GM12873 (cell line): Measurements from ENCODE around the gene ABCC1.

Experiments used
- TF ChIP-seq, protein P1 (sequence below): IDR thresholded peaks from 2 replicates; pipeline ENCODE4 v1.5.1; 2012; ENCODE audit warnings: low read depth, mild to moderate bottlenecking, moderate library complexity, low read length, control low read depth; ENCODE audit not compliant: insufficient read depth; ENCODE audit errors: missing control alignments

ABCC1 gene

DNA sequence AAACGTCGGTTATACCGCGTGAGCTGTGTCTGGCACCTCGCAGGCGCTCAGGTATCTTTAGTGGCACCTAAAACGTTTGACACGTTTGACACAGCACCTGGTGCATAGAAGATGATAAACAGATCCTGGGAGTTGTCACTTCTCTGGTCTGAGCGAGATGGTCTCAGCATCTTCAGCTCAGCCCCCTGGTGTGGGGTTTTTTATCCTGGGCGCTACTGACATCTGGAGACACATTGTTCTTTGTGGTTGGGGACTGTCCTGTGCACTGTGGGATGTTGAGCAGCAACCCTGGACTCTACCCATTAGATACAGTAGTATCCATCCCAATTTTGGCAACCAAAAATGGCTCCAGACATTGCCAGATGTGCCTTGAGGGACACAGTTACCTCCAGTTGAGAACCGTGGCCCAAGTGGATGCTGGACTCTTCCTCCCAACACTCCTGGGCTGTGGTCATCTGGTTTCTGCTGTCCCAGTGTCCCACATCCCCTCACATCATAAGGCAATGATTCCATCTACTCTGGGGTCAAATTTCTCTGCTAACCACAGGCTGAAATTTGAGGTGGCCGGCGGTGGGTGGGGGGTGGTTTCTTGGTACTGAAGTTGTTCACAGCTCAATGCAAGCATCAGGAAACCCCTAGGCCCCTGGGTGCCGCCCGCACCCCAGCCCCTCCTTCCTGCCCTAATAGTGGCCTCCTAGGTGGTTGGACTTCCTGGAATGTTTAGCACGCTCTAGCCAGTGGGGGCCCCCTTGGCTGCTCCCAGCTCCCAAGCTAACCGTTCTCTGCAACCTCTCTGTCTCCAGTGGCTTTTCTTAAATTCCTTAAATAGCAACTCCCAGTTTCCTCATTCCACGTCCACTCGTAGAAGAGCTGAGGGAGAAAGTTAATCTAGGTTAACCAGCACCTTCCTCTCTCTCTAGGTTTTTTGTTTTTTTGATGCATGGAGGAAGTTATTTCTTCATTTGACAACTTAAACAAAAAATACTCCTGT lies 124.8 kb downstream of the ABCC1 start:
- TF ChIP-seq, protein P1, sequence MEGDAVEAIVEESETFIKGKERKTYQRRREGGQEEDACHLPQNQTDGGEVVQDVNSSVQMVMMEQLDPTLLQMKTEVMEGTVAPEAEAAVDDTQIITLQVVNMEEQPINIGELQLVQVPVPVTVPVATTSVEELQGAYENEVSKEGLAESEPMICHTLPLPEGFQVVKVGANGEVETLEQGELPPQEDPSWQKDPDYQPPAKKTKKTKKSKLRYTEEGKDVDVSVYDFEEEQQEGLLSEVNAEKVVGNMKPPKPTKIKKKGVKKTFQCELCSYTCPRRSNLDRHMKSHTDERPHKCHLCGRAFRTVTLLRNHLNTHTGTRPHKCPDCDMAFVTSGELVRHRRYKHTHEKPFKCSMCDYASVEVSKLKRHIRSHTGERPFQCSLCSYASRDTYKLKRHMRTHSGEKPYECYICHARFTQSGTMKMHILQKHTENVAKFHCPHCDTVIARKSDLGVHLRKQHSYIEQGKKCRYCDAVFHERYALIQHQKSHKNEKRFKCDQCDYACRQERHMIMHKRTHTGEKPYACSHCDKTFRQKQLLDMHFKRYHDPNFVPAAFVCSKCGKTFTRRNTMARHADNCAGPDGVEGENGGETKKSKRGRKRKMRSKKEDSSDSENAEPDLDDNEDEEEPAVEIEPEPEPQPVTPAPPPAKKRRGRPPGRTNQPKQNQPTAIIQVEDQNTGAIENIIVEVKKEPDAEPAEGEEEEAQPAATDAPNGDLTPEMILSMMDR, result no peak

DNA sequence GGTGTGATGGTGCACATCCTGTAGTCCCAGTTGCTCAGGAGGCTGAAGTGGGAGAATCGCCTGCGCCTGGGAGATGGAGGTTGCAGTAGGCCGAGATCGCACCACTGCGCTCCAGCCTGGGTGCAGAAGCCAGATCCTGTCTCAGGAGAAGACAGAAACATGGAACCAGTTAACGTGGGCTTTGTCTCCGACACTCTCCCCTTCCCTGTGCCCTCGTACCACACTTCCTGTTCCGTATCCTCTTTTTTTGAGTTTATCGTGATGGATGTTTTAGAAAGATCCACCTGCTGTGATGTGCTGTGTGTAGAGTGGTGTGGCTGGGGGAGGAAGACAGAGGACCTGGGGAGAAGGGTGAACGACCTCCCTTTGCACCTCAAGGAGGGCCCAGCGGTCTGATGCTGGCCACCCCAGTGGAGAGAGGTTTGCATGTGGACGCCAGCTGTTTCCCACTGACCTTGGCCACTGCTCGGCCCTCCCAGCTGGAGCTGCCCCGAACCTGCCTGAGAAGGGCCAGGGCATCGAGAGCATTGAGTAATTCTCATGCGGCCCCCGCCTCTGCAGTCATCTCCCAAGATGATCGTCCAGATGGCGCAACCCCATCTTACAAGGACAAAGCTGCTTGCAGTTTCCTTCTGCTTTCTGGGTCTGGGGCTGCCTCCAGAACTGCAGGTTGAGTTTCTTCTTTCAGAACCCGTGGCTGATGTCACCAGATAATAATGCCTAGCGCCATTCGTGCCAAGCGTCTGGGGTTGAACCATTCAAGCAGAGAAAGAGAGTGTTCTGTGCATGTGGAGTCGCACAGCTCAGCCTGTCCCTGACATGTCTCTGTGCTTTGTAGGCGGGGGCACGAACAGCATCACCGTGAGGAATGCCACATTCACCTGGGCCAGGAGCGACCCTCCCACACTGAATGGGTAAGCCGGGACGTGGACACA lies 126.3 kb downstream of the ABCC1 start:
- TF ChIP-seq, protein P1, result no peak

DNA sequence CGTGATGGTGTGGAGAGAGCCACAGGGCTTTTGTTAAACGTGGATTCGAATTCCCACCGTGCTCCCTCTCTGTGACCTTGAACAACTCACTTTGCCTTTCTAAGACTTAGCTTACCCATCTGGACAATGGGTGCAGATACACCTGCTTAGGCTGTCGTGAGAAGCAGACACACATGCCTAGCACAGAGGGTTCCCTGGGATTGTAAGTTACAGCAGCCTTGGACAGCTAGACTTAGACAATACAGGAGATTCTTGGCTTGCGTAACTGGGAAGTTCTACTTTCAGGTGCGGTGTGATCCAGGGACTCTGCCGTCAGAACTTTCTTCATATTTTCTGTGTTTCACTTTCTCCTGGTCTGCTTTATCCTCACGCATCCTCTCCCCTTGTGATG lies 127.0 kb downstream of the ABCC1 start:
- TF ChIP-seq, protein P1, result no peak

DNA sequence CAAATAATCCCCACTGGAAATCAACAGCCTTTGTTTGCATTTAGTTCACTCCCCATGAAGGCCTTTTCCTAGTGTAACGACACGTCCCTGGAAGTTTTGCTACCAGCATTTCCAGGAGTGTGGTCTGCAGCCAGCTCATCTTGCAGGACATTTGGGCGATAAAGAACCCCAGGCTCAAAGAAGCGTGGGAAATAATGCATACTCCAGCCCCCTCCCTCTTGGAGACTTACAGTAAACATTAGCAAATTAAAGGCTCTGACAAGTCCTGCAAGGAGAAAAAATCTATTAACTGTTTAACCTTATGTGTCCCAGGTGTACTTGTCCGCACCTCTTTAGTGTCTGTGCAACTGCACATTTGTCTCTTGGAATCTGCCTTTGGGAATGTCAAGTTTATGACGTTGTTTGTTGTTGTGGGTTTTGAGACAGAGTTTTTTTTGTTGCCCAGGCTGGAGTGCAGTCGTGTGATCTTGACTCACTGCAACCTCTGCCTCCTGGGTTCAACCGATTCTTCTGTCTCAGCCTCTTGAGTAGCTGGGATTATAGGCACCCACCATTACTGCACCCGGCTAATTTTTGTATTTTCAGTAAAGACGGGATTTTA lies 131.1 kb downstream of the ABCC1 start:
- TF ChIP-seq, protein P1, result no peak

DNA sequence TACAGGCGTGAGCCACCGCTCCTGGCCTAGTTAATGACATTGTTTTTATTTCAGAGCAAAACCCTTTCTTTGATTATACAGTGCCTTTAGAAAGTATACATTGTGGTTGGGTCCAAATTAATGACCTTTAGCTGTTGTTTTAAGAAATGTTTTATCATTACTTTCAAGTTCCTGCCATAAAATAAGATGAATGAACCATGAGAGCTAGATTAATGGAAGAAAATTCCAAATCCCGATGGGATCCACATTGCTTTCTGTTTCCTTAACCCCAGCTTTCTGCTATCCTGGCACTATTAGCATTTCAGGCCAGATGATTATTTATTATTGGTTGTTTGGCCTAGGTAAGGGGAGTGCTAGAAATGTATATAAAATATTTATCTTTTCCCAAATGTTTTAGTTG lies 131.7 kb downstream of the ABCC1 start:
- TF ChIP-seq, protein P1, result no peak

DNA sequence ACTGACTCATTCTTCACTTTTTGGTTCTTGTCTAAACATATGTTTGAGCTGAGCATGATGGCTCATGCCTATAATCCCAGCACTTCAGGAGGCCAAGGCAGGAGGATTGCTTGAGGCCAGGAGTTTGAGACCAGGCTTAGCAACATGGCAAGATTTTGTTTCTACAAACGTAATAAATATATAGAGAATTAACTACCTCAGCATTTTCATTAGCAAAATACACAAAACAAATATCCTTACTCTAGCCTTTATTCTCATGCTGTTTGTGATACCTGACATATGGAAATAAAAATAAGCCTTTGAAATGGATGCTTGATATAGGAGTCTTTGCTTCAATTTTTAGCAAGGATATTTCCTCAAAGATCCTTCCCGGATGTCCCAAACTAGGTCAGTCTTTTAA lies 132.8 kb downstream of the ABCC1 start:
- TF ChIP-seq, protein P1, result no peak
